ENCODE measurements around the gene BTBD2. TPM values are rescaled to one million over a fixed set of nuclear protein-coding genes. Genes with fewer than 3 reads are reported as not detected.

The BTBD2 gene
- total RNA-seq, 2 donors from 2014 or later = 44.2 to 56.0 TPM

DNA sequence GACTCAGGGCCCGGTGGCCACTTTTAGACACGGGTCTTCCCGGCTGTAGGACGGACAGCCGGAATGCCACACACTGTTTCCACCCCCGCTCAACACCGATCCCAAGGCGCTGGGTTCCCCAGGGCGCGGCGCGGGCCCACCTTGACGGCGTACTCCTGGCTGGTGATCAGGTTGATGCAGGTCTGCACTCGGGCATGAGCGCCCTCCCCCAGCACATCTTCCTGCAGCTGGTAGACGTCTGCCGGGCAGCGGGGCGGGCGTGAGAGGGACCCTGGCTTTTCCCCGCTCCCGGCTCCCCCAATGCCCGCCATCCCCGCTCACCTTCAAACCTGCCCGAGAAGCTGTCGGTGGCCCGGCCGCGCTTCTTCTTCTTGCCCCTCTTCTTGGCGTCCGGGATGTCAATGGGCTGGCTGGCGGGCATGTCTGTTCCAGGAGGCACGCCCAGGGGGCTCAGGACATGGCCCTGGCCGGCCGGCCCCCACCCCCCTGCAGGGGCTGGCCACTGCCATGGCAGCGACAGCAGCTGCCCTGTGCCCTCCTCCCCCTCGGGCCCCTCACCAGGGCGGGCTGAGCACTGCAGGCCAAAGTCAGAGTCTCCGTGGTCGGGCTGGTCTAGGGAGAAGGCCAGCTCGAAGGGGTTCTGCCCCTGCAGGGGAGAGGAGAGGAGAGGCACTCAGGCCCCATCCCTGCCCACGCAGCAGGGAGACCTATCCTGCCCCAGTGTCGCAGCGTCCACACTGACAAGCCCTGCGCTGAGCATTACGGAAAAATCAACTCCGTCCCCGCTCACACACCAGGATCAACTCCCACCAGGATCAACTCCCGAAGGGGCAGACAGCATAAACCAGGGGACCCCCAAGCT is 30.8 kb upstream of the BTBD2 start:
- ATAC-seq (replicated peaks) = no peak
- H3K27me3 Mint-ChIP-seq = no peaks in the 10 kb centered on the region
- no peaks in the 10 kb centered on the region for H3K4me1 Mint-ChIP-seq
- no peak overlapping the region for H3K27ac Mint-ChIP-seq
- peaks cover 80% of the 10 kb centered on the region for H3K36me3 Mint-ChIP-seq (ENCODE audit: low read depth)
- H3K9me3 Mint-ChIP-seq = no peaks in the 10 kb centered on the region
- peak overlapping the region; percentile 75 for H3K4me3 Mint-ChIP-seq

DNA sequence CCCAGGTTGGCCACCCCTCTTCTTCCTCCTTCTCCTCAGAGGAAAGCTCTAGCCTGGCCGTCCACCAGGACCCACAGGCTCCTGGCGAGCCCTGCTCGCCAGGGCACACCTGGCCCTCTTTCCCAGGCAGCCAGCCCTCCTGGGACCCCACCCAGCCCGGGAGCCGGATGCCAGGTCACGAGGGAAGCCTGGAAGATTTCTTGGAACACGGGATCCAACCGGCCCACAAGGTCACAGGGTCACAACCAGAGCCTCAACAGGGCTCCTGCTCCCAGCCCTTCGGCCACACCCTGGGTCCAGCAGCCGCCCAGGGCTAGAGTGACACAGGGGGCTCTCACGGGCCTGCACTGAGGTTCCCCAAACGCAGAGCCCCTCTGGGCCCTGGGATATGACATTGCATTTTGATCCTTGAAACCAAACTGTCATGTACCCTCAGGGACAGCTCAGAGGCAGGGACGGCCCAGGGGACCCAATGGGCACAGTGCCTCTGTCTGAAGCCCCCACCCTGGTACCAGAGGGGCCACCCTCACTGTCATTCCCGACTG is 30.1 kb upstream of the BTBD2 start:
- peak overlapping the region; percentile 45 for H3K4me3 Mint-ChIP-seq
- no peaks in the 10 kb centered on the region for H3K27me3 Mint-ChIP-seq
- no peak overlapping the region for H3K27ac Mint-ChIP-seq
- H3K36me3 Mint-ChIP-seq (ENCODE audit: low read depth) = peaks cover 83% of the 10 kb centered on the region
- no peaks in the 10 kb centered on the region for H3K9me3 Mint-ChIP-seq
- no peak for ATAC-seq (replicated peaks)
- no peaks in the 10 kb centered on the region for H3K4me1 Mint-ChIP-seq

DNA sequence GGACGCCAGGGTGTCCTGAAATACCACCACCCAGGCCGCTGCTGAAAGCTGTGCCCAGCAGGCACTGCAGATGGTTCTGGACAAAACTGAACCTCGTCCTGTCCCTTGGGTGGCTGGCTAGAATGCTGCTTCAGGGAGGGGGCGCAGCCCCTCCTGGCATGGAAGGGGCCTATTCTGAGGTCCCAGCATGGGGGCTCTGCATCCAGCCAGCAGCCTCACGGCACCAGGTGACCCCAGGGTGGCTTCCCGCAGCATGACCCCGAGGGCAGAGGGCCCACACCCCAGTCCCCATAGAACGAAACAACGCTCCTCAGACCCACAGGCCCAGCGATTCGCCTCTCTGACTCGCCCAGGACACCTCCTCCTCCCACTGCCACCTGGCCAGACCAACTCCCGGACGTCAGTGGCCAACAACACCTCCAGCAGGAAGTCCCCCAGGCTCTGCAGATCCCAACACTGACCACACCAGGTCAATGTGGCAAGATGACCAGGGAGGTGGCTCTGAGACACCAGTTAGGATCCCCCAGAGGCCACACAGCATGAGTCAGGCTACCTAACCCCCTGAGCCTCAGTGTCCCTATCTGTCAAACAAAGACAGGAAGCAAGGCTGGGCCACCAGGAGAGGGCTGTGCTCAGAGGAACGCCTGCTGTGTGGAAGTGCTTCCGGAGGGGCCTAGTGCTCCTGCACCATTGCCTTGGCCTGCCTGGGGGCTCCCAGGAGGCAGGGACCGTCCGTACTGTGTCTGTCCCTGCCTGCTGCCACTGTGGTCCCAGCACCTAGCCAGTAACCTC is 29.4 kb upstream of the BTBD2 start:
- H3K9me3 Mint-ChIP-seq = no peaks in the 10 kb centered on the region
- no peak for ATAC-seq (replicated peaks)
- H3K27ac Mint-ChIP-seq = no peak overlapping the region
- no peaks in the 10 kb centered on the region for H3K27me3 Mint-ChIP-seq
- H3K36me3 Mint-ChIP-seq (ENCODE audit: low read depth) = peaks cover 84% of the 10 kb centered on the region
- H3K4me1 Mint-ChIP-seq = no peaks in the 10 kb centered on the region
- peak overlapping the region; percentile 45 for H3K4me3 Mint-ChIP-seq

DNA sequence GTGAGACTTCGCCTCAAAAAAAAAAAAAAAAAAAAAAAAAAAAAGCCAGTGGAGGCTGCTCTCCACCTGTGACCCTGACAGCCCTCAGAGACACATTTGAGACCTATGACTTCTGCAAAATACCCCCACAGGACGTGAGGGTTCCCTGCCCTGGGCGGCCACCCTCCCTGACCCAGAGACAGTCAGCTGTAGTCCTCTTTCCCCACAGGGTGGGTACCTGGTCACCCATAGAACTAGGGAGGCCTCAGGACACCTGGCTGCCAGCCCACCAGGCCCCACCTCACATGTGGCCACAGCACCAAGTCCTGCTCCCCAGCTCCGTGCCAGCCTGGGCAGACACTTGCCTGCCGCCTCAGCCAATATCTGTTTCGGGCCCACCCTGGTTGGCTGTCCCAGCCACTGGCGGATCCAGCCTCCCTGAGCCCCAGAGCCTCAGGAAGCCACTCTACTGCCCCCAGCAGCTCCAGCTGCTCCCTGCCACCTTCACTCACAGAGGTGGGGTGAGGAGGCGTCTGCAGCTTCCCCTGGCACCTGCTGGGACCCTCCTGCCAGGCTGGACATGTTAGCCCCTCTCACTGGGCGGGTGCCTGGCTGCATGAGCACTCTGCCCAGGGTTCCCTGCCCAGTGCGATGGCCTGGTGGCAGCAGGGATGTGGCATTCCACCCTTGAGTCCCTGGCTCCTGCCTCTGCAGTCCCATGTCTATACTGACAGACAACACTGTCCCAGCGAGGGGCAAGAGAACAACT is 28.6 kb upstream of the BTBD2 start:
- Mint-ChIP-seq H3K4me3 (peak overlapping the region; percentile 64), H3K36me3 (ENCODE audit: low read depth) (peaks cover 82% of the 10 kb centered on the region), H3K27me3 (no peaks in the 10 kb centered on the region), H3K27ac (no peak overlapping the region), H3K9me3 (no peaks in the 10 kb centered on the region), H3K4me1 (no peaks in the 10 kb centered on the region)
- no peak for ATAC-seq (replicated peaks)

DNA sequence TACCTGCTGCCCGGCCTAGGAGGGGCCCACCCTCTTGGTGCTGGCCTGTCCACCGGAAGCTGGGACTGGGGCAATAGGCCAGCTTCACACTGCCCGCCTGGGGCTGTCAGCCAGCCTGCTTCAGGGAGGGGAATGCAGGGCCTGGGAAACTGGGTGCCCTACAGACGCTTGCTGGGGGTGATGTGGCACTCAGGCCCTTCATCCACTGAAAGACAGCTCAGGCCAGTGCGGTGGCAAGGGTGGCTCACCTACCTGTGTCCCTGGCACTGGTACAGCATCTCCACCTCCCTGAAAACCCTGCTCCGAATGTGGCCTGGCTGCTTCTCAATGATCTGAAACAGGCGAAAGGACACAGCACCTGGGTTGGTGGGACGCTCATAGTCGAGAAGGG is 27.7 kb upstream of the BTBD2 start:
- ATAC-seq (replicated peaks) = no peak
- H3K27me3 Mint-ChIP-seq = no peaks in the 10 kb centered on the region
- H3K4me1 Mint-ChIP-seq = no peaks in the 10 kb centered on the region
- peak overlapping the region; percentile 64 for H3K4me3 Mint-ChIP-seq
- H3K36me3 Mint-ChIP-seq (ENCODE audit: low read depth) = peaks cover 76% of the 10 kb centered on the region
- H3K9me3 Mint-ChIP-seq = no peaks in the 10 kb centered on the region
- H3K27ac Mint-ChIP-seq = peak overlapping the region; percentile 50

DNA sequence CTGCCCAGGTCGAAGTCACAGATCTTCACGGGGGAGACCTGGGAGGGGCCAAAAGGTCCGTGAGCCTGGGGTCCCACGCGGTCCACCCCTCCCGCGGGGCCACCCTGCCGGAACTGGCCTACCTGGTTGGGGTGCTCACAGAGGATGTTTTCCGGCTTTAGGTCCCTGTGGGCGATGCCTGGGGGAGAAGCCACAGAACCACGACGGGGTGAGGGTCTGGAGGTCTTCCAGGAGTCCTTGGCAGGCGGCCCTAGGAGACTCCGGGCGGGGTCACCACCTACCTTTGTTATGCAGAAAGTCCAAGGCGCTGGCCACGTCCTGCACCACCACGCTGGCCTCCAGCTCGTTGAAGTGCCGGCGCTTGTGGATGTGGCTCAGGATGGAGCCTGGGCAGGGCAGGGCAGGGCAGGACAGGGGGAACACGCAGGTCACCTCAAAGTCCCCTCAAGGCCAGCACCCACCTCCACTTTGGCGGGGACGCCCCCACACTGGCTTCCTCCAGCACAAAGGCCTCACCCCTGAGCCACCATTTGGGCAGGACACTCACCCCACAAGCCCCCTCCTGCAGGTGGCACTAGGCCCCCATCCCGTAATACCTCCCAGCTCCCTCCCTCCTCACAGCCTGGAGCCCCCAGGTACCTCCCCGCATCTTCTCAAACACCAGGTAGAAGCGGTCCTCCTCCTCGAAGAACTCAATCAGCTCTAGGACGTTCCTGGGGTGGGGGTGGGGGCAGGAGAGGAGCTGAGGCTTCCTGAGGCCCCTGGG is 27.2 kb upstream of the BTBD2 start:
- peaks cover 75% of the 10 kb centered on the region for H3K36me3 Mint-ChIP-seq (ENCODE audit: low read depth)
- no peaks in the 10 kb centered on the region for H3K4me1 Mint-ChIP-seq
- peak; percentile 0 for ATAC-seq (replicated peaks)
- H3K27ac Mint-ChIP-seq = no peak overlapping the region
- no peaks in the 10 kb centered on the region for H3K9me3 Mint-ChIP-seq
- H3K27me3 Mint-ChIP-seq = no peaks in the 10 kb centered on the region
- peak overlapping the region; percentile 64 for H3K4me3 Mint-ChIP-seq

DNA sequence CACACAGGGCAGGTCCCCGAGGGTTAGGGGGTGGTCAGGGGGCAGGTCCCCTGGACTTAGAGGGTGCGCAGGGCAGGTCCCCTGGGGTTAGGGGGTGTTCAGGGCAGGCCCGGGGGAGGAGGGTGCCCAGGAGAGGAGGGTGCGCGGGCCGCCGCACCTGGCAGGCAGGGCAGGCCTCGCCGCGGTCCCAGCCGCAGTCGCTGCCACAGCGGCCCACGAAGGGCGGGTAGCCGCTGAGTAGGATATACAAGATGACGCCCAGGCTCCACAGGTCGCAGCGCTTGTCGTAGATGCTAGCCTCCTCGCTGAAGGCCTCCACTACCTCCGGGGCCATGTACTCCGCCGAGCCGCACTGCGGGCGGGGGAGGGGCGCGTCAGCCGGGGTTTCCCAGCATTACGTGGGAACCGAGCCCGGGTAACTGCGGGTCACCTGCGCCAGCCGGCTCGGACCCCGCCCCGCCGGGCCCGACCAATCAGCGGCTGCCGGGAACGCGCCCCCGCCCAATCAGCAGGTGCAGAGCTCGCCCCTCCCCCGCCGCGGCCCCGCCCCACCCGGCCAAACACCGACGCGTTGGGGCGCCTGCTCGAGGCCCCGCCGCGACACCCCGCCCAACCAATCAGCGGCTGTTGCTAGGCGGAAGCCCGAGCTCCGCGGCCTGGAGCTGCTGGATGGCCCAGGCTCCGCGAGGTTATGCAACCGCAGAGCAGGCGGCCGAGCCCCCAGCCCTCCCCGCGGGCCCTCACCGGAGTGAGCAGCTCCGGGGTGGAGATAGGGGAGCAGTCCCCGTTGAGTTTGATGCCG is 26.4 kb upstream of the BTBD2 start:
- peak; percentile 88 for ATAC-seq (replicated peaks)
- Mint-ChIP-seq H3K27me3 (no peaks in the 10 kb centered on the region), H3K4me1 (no peaks in the 10 kb centered on the region), H3K36me3 (ENCODE audit: low read depth) (peaks cover 69% of the 10 kb centered on the region), H3K4me3 (peak overlapping the region; percentile 66), H3K9me3 (no peaks in the 10 kb centered on the region), H3K27ac (peak overlapping the region; percentile 63)

DNA sequence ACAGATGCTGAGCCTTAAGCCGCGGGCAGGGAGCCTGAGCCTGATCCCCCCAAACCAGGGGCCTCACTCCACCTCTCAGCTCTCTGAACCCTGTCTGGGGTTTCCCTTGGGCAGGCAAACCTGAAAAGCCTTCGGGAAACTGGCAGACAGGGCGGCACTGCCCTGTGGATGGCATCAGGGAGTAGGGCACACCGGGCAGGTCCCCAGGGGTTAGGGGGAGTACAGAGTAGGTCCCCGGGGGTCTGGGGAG is 25.8 kb upstream of the BTBD2 start:
- peaks cover 66% of the 10 kb centered on the region for H3K36me3 Mint-ChIP-seq (ENCODE audit: low read depth)
- H3K27me3 Mint-ChIP-seq = no peaks in the 10 kb centered on the region
- peak overlapping the region; percentile 63 for H3K27ac Mint-ChIP-seq
- peak overlapping the region; percentile 66 for H3K4me3 Mint-ChIP-seq
- H3K9me3 Mint-ChIP-seq = no peaks in the 10 kb centered on the region
- no peaks in the 10 kb centered on the region for H3K4me1 Mint-ChIP-seq
- ATAC-seq (replicated peaks) = no peak

DNA sequence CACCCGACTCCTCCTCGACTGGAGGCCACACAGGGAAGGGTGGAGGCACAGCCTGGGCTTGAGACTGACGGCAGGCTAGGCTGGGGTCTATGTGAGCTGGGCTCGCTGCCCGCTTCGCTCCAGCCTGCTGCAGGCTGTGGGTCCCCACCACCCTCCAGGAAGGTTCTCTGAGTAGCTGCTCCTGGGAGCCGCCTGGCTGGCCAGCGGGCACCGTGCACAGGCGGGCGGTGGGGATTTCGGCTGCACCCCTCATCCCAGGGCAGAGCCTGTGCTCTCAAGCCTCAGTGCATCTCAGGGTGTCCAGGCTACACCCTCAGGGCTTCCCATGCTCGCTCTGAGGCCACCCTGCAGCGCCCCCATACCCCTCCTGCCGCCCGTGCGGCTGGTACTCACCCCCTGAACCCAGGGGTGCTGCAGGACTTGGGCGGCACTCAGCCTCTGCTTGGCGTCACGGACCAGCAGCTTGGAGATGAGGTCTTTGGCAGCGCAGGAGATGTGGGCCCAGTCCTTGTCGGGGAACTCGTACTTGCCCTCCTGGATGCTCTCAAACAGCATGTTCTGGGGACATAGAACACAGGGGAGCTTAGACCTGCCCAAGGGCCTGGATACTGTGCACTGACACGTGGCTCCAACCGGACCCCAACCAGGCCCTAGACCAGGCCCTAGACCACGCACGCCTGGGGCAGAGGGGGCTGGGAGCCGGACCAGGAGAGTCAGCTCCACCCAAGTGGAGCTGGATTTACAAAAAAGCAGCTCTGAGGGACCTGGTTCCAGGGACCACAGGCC is 25.3 kb upstream of the BTBD2 start:
- Mint-ChIP-seq H3K4me3 (peak overlapping the region; percentile 66), H3K9me3 (no peaks in the 10 kb centered on the region), H3K4me1 (no peaks in the 10 kb centered on the region), H3K36me3 (ENCODE audit: low read depth) (peaks cover 61% of the 10 kb centered on the region), H3K27me3 (no peaks in the 10 kb centered on the region), H3K27ac (peak overlapping the region; percentile 63)
- no peak for ATAC-seq (replicated peaks)

DNA sequence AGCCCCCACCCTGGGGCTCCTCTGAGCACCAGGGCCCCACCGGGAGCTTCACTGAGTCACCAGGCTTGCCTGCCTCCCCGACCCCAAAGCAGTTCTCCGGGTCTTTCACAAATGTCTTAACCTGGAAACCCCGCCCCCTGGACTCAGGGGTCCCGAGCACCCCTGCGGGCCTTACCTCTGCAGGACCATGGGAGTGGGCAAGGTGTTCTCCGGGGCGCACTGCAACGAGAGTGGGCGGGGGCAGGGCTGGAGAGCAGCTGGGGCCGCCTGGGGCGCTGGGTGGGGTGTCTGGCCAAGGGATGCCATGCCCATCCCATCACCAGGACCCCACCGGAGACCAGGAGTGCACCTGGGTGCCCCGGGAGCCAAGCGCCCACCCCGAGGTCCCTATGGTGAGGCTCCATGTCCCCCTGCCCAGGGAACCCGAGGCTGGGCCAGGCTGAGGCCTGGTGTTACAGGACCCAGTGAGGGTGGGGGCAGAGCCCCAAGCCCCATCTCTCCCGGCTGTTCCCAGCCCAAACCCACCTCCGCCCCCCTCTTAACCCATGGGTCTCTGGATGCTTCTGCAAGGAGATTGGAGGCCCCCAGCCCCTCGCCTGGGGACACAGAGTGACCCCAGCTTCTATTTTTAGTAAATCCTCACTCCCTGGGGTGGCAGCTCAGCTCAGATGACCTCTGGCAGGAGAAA is 24.6 kb upstream of the BTBD2 start:
- ATAC-seq (replicated peaks) = no peak
- Mint-ChIP-seq H3K27me3 (no peaks in the 10 kb centered on the region), H3K4me3 (no peak overlapping the region), H3K9me3 (no peaks in the 10 kb centered on the region), H3K27ac (no peak overlapping the region), H3K4me1 (peaks cover 3% of the 10 kb centered on the region), H3K36me3 (ENCODE audit: low read depth) (peaks cover 59% of the 10 kb centered on the region)

DNA sequence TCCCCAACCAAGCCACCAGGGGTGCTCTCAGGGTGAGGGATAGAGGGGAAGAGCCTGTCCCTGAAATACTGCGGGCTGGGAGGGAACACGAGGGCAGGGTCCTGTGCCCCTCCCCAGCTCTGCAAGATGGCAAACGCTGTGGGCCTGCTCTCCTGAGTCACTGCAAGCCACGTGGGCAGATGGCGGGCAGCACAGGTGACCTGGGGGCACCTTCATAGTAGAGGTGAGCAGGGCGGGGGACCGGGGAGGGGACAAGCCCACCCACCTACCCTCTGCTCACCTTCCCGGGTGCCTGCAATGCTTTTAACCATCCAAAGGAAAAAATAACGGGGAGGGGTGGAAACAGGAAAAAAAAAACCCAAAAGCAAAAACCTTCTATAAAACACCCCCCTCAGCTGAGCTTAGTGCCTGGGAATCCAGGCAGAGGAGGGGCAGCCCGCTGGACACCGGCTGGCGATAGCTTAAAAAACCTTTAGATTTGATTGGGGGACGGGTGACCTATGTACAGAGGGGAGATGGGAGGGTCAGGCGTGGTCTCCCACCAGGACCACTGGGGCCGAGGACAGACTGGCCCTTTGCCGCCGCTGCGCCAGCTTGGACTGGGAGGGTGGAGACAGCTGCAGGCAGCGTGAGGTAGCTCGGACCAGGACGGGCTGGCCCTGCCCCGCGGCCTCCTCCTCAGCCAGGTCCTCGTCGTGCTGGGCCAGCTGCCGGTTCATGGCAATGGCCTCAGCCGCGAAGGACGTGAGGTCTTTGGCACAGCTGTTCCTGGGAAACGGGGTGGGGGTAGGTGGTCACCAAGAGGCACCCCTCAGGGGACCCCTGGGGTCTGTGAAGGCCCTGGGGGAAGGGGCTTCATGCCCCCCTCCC is 23.8 kb upstream of the BTBD2 start:
- Mint-ChIP-seq H3K4me1 (peaks cover 4% of the 10 kb centered on the region), H3K4me3 (no peak overlapping the region), H3K27me3 (no peaks in the 10 kb centered on the region), H3K9me3 (no peaks in the 10 kb centered on the region), H3K27ac (no peak overlapping the region), H3K36me3 (ENCODE audit: low read depth) (peaks cover 54% of the 10 kb centered on the region)
- no peak for ATAC-seq (replicated peaks)

All from activated T-helper 17 cell treated with anti-CD3 and anti-CD28 coated beads, Interleukin-2, amount 50 U/mL, for 72 hours (primary cell).